Thyroid gland (tissue), 4 donors: ENCODE measurements around the gene FLOT2. TPM values are rescaled to one million over a fixed set of nuclear protein-coding genes. Genes with fewer than 3 reads are reported as not detected.

ENCODE experiments used
- DNase-seq, 2 donors: peaks; one replicate each; pipeline ENCODE4 v3.0.0-alpha.2; 2019
- H3K27ac ChIP-seq, 3 donors: fragments of 200-600 bp; sonication (generic); 1 replicate in 2 of 3; 2 replicates in 1 of 3; pipeline ENCODE4 v1.5.1; 2016 to 2019; ENCODE audit warnings: mild to moderate bottlenecking in 1 of 3, moderate library complexity in 1 of 3
- H3K27me3 ChIP-seq: fragments of 200-600 bp; sonication (generic); one replicate; pipeline ENCODE4 v1.5.1; 2019
- H3K36me3 ChIP-seq, 2 donors: fragments of 200-600 bp; sonication (generic); one replicate each; pipeline ENCODE4 v1.5.1; 2016 to 2019
- H3K4me1 ChIP-seq, 2 donors: fragments of 200-600 bp; sonication (generic); one replicate each; pipeline ENCODE4 v1.5.1; 2017 to 2019
- H3K4me3 ChIP-seq, 3 donors: fragments of 200-600 bp; sonication (generic); replicated peaks in 1 of 3; 1 replicate in 2 of 3; 2 replicates in 1 of 3; pipeline ENCODE4 v1.5.1; 2016; ENCODE audit warnings: mild to moderate bottlenecking in 1 of 3
- H3K9me3 ChIP-seq: fragments of 200-600 bp; sonication (generic); one replicate; pipeline ENCODE4 v1.5.1; 2017
- CTCF ChIP-seq, 6 experiments: fragments of 200-600 bp in 3 of 6; fragments of 450-650 bp in 3 of 6; sonication (generic) in 3 of 6; IDR thresholded peaks; one replicate each; pipeline ENCODE4 v1.5.1; 2016 to 2019; ENCODE audit warnings: antibody characterized with exemption in 6 of 6, mild to moderate bottlenecking in 2 of 6, inconsistent platforms in 1 of 6, moderate library complexity in 1 of 6
- POLR2A ChIP-seq, 2 donors: fragments of 450-650 bp; IDR thresholded peaks; one replicate each; pipeline ENCODE4 v1.6.1; 2017; ENCODE audit warnings: antibody characterized with exemption in 2 of 2, mild to moderate bottlenecking in 2 of 2, moderate library complexity in 1 of 2
- WGBS, 2 donors: methylation state at CpG; one replicate each; pipeline ENCODE4 v1.1.5; 2017; 5-methylcytosine and 5-hydroxymethylcytosine counted together
- intact Hi-C: fragments of 100-400 bp; cut with DNase I; formaldehyde crosslinking; loops from one replicate; pipeline ENCODE4 v1.15.1; 2023
- total RNA-seq, 4 donors: library from RNA; depleted of rRNA; stranded (reverse); fragments of >200 nt; gene quantifications; one replicate each; pipeline ENCODE4 v1.2.3, GENCODE V29; 2016

The FLOT2 gene
- total RNA-seq, 4 donors from 2014 or later: 55.0 to 75.0 (median 62.7) TPM

GRCh38 chr17:28942925-28943324 lies 45.4 kb upstream of the FLOT2 start:
- Histone ChIP-seq H3K27me3 (no peaks in the 10 kb centered on the region), H3K9me3 (no peaks in the 10 kb centered on the region), H3K4me3 (no peak overlapping the region), H3K36me3 (peaks cover 0 to 4% of the 10 kb centered on the region in 2 donors), H3K27ac (no peak overlapping the region), H3K4me1 (peaks cover 36 to 65% of the 10 kb centered on the region in 2 donors)
- no peak for TF ChIP-seq POLR2A (IDR thresholded peaks at IDR 0.05)
- no peak for TF ChIP-seq CTCF (IDR thresholded peaks at IDR 0.05)
- WGBS, 2 donors: 83 to 95% methylated on average over 2 of the region's 2 CpGs
- DNase-seq: no peak
- intact Hi-C loops: no loop called here

- peaks cover 26 to 50% of the 10 kb centered on the region in 2 donors for H3K4me1 ChIP-seq
- no peak overlapping the region for H3K4me3 ChIP-seq
- TF ChIP-seq CTCF (IDR thresholded peaks at IDR 0.05): no peak
- no peak for TF ChIP-seq POLR2A (IDR thresholded peaks at IDR 0.05)
- H3K27me3 ChIP-seq: no peaks in the 10 kb centered on the region
- peaks cover 0 to 4% of the 10 kb centered on the region in 2 donors for H3K36me3 ChIP-seq
- 97 to 100% methylated on average over 1 of the region's 1 CpG for WGBS, 2 donors
- intact Hi-C loops: no loop called here
- DNase-seq: no peak
- H3K9me3 ChIP-seq: no peaks in the 10 kb centered on the region
- H3K27ac ChIP-seq: no peak overlapping the region
These were observed 43.7 kb upstream of the FLOT2 start for GRCh38 chr17:28941251-28941650.

GRCh38 chr17:28940675-28941074 lies 43.1 kb upstream of the FLOT2 start:
- Histone ChIP-seq H3K4me3 (no peak overlapping the region), H3K36me3 (peaks cover 0 to 4% of the 10 kb centered on the region in 2 donors), H3K9me3 (no peaks in the 10 kb centered on the region), H3K27ac (no peak overlapping the region), H3K4me1 (peaks cover 26 to 44% of the 10 kb centered on the region in 2 donors), H3K27me3 (no peaks in the 10 kb centered on the region)
- TF ChIP-seq POLR2A (IDR thresholded peaks at IDR 0.05) (no peak), CTCF (IDR thresholded peaks at IDR 0.05) (no peak)
- intact Hi-C loops: no loop called here
- peak; percentile 58 to 65 for DNase-seq
- 12 to 24% methylated on average over 3 of the region's 3 CpGs for WGBS, 2 donors

GRCh38 chr17:28940142-28940541 lies 42.6 kb upstream of the FLOT2 start:
- Histone ChIP-seq H3K9me3 (no peaks in the 10 kb centered on the region), H3K27ac (no peak overlapping the region), H3K4me3 (no peak overlapping the region), H3K4me1 (peaks cover 26 to 39% of the 10 kb centered on the region in 2 donors), H3K36me3 (peaks cover 0 to 4% of the 10 kb centered on the region in 2 donors), H3K27me3 (no peaks in the 10 kb centered on the region)
- WGBS, 2 donors: 48 to 50% methylated on average over 3 of the region's 3 CpGs
- intact Hi-C loops: no loop called here
- DNase-seq: no peak
- TF ChIP-seq CTCF (IDR thresholded peaks at IDR 0.05) (no peak), POLR2A (IDR thresholded peaks at IDR 0.05) (no peak)

GRCh38 chr17:28938552-28938951 lies 41.0 kb upstream of the FLOT2 start:
- Histone ChIP-seq H3K4me3 (no peak overlapping the region), H3K9me3 (no peaks in the 10 kb centered on the region), H3K4me1 (peaks cover 26 to 34% of the 10 kb centered on the region in 2 donors), H3K27ac (no peak overlapping the region), H3K27me3 (no peaks in the 10 kb centered on the region), H3K36me3 (peaks cover 0 to 4% of the 10 kb centered on the region in 2 donors)
- no peak for TF ChIP-seq POLR2A (IDR thresholded peaks at IDR 0.05)
- no peak for TF ChIP-seq CTCF (IDR thresholded peaks at IDR 0.05)
- intact Hi-C loops: no loop called here
- peak; percentile 49 to 50 for DNase-seq
